Measurements from ENCODE around the gene OR6N1.

DNA sequence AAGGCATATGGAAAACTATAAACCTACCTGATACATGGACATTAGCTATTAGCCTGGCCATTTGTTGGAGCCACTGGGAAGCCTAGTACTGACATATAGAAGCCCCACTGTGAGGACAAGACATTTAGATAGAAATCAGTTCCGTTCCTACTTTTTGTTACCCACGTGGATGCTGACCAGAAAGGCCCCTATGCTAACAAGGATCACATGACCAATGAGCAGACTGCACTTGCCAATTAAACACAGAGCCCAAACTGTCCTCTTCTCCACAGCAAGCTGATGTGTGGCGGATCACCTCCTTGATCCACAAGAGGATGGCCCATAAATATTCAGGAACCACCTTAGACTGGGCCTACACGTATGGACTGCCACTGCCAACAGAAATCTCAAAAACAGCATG is 40.3 kb downstream of the OR6N1 start:
- TF ChIP-seq YY1 (IDR thresholded peaks at IDR 0.05; ENCODE audit: insufficient read depth, insufficient read length): no peak
- no peak for TF ChIP-seq SUZ12 (IDR thresholded peaks at IDR 0.05; ENCODE audit: extremely low read depth, insufficient read depth, insufficient read length)
- no peak for TF ChIP-seq ZNF274 (IDR thresholded peaks at IDR 0.05; ENCODE audit: low read depth, low read length)

Data from NT2/D1 (cell line).